HG03342 (cell line): ENCODE measurements around the gene PROSER1.
A peak's percentile ranks its signal among the peaks of the same experiment; 100 is the strongest.
"Not testable (repeated sequence)": the region's sequence is repeated elsewhere in the genome, so short reads cannot be mapped to it uniquely, and the experiment has no call there.

Experiments used
- ATAC-seq: cut with Tn5 transposase; IDR thresholded peaks from one replicate; pipeline ENCODE4 v1.9.1; 2021; ENCODE audit warnings: mild to moderate bottlenecking, moderate library complexity; ENCODE audit not compliant: unreplicated experiment

The PROSER1 gene

DNA sequence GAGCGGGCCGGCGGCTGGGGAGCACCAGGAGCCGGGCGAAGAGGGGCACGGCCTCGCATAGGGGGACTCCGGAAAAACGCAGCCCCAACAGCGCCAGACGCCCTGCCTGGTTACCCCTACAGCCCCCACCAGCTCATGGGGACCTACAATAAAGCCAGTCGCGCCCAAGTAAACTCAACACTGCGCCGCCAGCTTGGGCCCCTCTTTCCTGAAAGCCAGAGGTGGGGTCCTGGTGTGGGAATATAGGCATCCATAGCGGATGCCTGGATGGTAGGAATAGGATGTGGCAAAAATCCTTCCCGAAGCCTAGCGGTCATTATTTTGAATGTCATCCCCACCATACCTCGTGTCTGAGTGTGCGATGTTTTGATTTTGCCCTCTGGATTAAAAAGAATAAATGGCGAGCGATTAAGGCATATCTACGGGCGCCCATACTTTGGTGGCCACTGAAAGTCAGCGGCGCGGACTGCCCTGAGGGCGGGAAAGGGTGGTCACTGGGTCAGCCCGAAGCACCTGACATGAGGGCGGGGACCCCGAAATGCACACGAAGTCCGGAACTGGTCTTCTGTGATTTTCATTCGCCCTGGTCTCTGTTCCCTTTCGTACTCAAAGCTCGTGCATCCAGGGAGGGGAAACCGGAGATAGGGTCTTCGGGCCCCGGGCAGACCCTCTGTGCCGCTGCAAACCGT is at the start of gene PROSER1, which contains the start of gene NHLRC3:
Gene PROSER1, minus strand, starts transcription at position 210 of the 689 bp plus-strand sequence. CDS start 847 bp downstream, outside the sequence.
Gene NHLRC3, plus strand, starts transcription at position 577 of the 689 bp plus-strand sequence. CDS start 184 bp downstream, outside the sequence.
- ATAC-seq = peak; percentile 61

DNA sequence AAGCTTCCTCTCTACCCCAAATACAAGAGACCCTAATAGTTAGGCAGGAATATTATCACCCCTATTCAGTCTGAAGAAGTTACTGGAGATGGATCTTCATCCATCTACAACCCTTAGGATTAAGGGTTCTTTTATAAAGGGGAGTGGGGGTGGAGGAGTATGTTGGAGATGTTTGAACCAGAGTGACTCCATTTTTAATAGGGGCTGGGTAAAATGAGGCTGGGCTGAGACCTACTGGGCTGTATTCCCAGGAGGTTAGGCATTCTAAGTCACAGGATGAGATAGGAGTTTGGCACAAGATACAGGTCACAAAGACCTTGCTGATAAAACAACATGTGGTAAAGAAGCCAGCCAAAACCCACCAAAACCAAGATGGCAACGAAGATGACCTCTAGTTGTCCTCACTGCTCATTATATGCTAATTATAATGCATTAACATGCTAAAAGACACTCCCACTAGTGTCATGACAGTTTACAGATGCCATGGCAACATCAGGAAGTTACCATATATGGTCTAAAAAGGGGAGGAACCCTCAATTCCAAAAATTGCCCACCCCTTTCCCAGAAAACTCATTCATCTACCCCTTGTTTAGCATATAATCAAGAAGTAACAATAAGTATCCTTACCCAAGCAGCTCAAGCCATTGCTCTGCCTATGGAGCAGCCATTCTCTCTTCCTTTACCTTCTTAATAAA is 48.5 kb upstream of the PROSER1 start:
- ATAC-seq = not testable (repeated sequence)

DNA sequence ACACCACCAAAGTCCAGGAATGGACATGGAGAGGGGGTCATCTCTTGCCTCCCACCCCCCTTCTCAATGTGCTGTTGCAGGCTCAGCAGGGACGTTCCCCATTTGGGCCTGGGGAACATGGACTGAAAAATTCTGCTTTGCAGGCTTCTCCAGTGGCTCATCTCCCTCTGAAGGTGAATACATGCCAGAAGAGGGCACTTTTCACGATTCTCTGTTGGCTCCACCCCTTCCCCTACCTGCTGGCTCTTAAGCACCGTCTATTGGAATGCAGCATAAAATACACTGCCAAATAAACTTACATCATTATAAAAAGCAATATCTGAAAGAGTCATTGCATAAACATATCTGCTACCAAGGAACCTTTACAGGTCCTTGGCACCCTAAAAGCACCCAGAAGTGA is 36.1 kb upstream of the PROSER1 start:
- no peak for ATAC-seq

DNA sequence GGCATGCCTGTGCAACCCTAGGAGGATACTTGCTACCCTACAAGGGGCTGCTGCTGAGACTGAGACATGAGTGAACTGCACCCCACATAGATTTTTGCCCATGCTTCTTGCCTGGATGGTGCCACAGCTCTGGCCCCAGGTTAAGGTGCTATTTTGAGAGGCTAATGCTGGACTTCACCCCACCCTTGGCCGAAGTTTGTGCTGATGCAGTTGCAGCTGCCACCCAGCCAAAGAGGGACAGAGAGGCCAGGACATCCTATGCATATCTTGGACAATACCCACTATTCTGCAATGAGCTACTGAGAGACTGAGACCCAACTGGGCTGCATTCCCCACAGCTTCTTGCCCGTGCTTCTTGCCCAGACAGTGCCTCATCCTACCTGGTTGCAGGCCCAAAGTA is 35.0 kb upstream of the PROSER1 start:
- ATAC-seq = no peak

DNA sequence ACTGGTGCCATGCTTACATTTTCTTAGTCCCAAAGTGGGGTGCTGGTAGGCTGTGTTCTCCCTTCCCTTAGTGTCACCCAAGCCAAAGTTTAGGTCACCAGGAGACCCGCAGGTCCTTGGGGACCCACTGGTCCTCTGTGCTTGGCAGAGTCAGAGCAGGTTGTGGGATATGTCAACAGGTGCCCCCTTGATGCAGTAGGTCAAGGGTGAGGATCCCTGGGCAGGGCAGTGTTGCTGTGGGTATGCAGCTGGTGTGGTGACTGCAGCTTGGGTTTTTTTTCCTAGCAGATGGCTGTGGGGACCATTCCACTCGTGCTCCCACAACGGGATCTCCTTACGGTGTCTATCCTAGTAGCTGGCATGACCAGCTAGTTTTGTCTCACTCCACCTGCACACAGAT is 24.1 kb upstream of the PROSER1 start:
- ATAC-seq = no peak

DNA sequence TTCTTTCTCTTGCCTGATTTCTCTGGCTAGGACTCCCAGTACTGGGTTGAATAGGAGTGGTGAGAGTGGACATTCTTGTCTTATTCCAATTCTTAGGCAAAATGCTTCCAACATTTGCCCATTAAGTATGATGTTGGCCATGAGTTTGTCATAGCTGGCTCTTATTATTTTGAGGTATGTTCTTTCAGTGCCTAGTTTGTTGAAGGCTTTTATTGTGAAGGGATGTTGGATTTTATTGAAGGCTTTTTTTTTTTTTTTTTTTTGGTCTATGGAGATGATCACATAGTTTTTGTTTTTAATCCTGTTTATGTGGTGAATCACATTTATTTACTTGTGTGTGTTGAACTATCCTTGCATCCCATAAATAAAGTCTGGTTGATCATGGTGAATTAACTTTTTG is 20.2 kb upstream of the PROSER1 start:
- no peak for ATAC-seq

DNA sequence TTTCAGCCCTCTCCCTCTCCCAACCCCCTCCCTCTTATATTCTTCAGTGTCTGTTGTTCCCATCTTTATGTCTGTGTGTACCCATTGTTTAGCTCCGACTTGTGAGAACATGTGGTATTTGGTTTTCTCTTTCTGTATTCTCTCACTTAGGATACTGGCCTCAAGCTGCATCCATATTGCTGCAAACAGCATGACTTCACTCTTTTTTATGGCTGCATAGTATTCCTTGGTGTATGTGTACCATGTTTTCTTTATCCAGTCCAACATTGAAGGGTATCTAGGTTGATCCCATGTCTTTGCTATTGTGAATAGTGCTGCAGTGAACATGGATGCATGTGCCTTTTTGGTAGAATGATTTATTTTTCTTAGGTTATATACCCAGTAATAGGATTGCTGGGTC is 18.1 kb upstream of the PROSER1 start:
- ATAC-seq = no peak

DNA sequence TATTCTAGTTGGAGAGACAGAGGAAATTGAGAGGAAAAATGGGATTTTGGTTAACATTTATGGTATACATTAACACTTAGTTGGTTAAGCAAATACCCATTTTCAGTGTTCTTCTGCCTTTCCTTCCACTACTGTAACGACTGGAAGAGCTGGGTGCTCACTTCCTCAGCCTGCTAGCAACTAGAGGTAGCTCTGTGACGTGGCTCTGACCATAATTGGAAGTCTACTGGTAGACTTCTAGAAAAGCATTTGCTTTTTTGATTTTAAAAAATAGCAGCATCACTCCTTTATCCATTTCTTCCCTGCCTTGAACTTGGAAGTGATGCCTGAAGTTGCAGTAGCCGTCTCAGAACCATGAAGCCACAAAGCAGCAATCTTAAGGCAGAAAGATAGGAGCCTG is 16.2 kb upstream of the PROSER1 start:
- ATAC-seq = no peak

DNA sequence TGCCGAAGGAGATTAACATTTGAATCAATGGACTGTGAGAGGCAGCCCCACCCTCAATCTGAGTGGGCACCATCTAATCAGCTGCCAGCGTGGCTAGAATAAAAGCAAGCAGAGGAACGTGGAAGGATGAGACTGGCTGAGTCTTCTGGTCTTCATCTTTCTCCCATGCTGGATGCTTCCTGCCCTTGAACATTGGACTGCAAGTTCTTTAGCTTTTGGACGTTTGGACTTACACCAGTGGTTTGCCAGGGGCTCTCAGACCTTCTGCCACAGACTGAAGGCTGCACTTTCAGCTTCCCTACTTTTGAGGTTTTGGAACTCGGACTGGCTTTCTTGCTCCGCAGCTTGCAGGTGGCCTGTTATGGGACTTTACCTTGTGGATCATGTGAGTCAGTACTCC is 15.1 kb upstream of the PROSER1 start:
- no peak for ATAC-seq

DNA sequence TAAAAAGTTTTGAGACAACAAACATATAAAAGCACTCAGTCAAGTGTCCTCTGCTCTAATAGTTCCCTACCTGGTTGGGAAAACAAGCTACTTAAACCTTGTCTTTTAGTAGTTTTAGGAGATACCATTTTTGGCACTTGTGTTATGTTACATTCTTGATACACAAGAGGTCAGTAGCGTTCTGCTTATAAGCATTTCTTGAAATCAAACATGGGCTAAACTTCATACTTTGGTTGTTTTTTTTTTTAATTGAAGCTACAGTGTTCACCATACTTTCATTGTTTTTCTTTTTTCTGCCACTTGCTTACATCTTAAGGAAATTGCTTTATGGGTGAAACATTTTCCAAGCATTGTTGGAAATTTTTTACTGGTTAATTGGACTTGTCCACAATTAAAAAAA is 13.3 kb upstream of the PROSER1 start:
- no peak for ATAC-seq

DNA sequence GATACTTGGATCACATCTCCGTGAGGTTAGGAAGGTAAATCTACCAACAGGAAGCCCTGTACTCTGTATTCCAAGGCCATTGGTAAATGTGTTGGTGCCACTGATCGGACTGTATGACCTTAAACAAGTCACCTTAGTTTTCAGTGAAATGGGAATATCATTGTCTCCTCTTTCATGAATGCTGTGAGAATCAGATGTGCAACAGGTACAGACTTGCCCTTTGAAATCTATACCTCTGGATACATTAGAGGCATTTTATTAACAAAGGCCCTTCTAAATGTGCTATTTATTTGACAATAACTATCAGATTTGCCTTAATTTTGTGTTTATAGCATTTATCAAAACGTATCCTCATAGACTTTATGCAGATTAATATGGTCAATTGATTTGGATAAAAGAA is 11.4 kb upstream of the PROSER1 start:
- no peak for ATAC-seq

DNA sequence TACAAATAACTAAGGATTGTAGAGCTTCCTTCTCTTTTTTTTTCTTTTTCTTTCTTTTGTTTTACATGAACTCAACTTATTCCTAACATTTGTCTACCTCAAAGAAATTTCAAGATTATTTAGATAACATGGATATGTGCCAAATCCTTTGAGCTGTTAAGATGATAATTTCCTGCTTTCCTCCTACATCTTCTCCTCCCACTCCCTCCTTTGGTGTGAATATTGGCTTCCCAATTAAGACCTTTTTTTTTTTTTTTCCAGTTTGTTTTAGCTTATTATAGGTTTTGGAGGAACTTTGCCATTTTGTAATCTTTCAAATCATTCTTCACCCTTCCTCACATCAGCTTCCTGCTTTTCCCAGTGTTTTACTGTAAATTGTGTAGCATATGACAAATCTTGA is 10.9 kb upstream of the PROSER1 start:
- no peak for ATAC-seq

DNA sequence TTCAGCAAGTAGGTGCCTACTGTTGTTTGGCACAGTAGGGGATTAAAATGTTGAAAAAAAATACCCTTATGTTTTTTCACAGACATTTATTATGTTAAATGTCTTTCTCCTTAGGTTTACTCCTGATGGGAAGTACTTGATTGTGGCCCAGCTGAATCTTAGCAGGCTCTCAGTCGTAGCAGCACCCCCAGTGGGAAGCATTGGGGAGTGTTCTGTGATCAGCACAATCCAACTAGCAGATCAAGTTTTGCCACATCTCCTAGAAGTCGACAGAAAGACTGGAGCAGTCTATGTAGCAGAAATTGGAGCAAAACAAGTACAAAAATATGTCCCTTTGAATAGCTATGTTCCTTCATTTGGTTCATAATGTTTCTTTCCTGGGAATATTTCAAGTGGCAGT is 9.7 kb upstream of the PROSER1 start:
- no peak for ATAC-seq

DNA sequence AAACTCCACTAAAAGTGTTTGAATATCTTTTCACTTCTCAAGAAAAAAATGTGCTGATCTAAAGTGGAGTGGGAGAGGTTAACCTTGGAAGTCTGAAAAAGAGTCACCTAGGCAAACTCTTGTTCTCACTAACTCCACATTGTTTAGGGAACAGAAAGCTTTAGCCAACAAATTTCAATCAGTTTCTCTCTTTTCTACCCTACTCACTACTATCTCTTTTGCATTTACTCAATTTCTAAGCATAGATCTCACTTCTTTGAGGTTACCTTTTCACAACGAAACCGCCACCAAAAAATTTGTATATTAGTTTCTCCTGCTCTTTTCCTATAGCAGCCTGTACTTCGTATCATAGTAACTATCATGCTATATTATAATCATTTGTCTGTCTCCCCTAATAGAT is 6.6 kb upstream of the PROSER1 start:
- peak; percentile 76 for ATAC-seq

DNA sequence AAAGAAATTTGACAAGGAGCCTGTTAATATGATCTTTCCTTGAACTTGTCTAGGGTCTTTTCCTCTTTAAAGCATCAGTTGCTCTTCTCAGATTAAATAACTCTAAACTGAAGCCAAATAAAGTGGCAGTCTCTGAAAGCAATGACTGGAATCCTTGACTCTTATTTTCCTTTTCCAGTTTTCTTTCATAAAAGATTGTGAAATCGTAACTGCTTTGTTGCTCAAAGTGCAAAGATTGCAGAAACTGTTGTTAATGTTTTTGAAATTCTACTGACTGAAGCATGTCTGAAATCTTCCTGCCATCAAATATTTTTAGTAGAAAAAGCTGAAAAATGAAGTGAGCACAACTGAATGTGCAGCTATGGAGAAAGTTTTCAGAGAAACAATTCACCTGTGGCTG is 2.3 kb upstream of the PROSER1 start:
- no peak for ATAC-seq

DNA sequence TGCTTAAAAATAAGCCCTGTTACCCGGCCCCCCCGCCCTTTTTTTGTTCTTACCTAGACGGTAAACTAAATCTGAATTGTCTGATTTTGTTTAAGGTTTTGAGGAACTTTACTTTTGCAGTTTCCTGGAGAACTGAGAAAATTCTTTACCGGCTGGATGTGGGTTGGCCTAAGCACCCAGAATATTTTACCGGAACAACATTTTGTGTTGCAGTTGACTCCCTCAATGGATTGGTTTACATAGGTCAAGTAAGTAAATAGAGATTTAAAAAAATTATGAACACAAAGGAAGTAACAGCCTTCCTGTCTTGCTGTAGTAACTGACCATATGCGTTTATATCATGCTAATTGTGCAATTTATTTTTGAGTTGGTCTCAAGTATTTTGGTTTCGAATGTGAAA is 1.2 kb upstream of the PROSER1 start:
- no peak for ATAC-seq

DNA sequence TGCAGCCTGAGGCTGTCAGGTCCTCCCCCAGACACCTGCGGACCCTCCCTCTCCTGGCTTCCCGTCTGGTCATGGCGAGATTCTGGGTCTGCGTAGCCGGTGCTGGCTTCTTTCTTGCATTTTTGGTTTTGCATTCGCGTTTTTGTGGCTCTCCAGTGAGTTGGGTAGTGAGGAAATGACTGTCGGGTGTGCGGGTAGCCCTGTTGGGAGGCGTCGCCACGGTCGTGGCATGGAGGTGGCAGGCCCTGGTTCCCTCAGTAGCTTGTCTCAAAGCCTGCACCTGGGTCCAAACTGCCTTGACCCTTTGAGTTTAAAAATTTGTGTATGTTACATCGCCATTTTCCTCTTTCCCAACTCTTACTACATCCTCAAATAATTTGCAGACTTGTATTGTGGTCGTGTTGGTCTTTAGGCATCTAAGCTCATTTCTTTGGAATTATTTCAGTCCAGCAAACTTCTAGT is 711 bp upstream of the PROSER1 start:
- ATAC-seq = peak; percentile 36

DNA sequence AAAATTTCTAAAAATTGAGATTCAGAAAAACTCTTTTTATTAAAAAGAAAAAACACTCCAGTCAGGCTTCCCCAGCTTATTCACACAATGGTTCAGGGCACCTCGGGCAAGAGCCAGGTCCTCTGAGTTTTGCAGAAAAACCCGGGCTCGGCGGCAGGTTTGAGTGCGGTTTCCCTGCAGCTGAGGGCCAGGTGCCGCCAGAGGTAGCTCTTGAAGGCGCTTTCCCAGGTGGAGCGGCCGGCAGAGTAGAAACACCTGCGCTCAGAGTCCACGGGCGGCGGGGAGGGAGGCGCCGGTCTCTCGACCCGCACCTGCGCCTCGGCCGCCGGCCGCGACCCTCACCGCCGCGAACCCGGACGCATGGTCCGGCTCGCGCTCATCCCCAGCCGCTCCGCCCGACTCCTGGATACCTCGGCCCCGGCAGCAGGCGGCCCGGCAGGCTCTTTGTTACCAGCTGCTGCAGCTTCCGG is 444 bp downstream of the PROSER1 start:
- peak; percentile 67 for ATAC-seq

DNA sequence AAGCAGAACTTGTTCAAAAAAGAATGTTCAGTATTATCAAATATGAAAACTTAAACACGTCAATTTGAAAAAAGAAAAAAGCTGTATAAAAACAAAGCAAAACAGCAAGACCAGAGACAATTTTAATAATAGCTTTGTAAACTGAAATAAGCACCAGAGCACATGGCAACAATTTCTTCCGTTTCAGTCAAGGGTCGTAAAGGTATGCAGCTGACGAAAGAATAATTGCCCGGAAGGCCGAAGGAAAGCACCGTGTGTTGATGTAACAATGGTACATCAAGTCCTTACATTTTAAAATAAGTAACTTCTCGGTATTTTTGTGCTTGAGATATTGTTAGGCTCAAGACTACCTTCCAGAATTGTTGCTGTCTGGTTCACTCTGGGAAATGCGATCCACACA is 1.7 kb downstream of the PROSER1 start:
- ATAC-seq = peak; percentile 17

DNA sequence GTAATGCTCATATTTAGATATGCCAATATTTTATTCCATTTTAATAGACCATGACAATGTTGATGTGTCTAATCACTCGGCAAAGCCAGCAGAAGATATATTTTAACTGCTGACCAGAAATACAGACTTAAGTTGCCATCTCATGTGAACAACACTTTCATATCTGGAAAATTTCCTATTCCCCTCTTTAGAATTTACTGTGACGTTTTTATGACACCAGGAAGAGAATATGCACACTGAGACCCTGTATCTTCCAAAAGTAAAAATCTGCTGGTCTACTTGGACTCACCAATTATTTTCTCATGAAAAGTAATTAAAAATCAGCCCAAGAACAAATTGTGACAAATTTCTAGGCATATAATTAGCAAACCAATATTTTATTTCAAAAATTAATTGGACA is 2.1 kb downstream of the PROSER1 start:
- no peak for ATAC-seq

DNA sequence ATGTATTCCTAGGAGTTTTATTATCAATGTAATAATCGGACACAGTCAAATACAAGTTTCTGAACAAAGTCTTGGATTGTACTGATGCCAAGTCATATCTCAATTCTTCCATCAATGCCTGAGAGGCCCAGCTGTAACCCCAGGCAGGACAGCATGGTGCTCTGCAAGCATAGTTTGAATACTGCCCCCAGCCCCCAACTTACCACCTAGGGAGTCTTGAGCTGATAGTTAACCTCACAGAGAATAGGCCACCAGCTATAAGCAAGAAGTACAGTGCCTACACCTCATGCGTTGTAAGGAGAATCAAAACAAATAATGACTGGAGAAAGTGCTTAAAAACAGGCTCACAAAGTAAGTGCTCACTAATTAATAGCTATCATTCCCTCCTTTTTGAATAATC is 2.7 kb downstream of the PROSER1 start:
- ATAC-seq = no peak

DNA sequence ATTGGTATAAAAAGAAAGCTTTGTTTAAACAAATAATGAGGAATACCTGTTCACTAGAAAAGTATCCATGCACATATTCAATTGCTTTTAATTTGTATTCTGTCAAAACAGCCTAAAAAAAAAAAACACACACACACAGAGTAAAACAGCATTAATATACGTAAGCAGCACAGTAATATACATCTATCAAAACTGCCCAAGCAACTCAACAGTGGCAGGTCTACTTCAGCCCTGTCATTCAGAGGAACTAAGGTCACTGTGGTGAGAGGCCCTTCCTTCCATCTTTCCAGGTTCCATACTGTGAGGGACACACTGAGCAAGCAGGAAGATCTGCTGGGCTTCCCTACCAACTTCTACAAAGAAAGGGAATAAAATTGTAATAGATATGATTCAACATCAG is 3.8 kb downstream of the PROSER1 start:
- no peak for ATAC-seq
